AG09309 (cell line): ENCODE data around the gene LMO7.

ENCODE experiments used
- DNase-seq: peaks from one replicate; pipeline ENCODE4 v3.0.0-alpha.2; 2010; ENCODE audit warnings: low read depth
- H3K4me3 ChIP-seq: 2 replicates; pipeline ENCODE4 v1.5.1; 2011; ENCODE audit warnings: mild to moderate bottlenecking, low read depth, low read length, moderate library complexity; ENCODE audit not compliant: control insufficient read depth
- TF ChIP-seq, protein P1 (sequence below): IDR thresholded peaks from 2 replicates; pipeline ENCODE4 v1.5.1; 2011; ENCODE audit warnings: mild to moderate bottlenecking, low read depth, low read length, inconsistent platforms; ENCODE audit not compliant: insufficient read depth, control insufficient read depth; ENCODE audit errors: missing control alignments

Gene LMO7

DNA sequence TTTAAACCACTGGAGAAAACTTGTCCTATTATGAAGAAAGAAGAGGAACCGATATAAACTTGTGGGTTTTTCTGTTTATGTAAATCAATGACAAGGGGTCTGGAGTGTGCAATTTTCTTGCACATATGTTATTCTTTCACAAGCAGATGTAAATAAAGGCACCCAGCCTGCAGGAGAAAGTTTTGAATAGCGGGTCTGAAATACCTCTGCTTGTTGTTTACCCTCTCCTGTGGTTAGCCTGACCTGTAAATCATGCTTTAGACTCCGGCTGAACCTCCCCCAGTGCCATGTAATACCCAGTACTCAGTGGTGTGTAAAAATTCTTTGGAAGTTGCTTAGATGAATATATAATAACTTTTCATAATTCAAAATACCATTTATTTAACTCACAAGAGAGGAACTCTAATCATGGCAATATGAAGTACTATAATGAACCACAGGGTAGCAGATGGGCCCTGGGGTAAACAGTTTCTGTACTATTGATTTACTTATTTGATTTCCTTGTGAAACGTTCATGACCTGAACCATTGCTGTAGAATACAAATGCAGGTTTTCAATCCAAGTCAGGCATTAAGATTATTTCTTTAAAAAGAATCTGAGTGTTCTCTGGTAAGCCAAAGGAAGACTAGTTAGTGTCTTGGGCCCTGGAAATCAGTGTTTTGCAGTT is 245.1 kb downstream of the LMO7 start:
- H3K4me3 ChIP-seq: no peak overlapping the region
- no peak for DNase-seq
- TF ChIP-seq, protein P1, sequence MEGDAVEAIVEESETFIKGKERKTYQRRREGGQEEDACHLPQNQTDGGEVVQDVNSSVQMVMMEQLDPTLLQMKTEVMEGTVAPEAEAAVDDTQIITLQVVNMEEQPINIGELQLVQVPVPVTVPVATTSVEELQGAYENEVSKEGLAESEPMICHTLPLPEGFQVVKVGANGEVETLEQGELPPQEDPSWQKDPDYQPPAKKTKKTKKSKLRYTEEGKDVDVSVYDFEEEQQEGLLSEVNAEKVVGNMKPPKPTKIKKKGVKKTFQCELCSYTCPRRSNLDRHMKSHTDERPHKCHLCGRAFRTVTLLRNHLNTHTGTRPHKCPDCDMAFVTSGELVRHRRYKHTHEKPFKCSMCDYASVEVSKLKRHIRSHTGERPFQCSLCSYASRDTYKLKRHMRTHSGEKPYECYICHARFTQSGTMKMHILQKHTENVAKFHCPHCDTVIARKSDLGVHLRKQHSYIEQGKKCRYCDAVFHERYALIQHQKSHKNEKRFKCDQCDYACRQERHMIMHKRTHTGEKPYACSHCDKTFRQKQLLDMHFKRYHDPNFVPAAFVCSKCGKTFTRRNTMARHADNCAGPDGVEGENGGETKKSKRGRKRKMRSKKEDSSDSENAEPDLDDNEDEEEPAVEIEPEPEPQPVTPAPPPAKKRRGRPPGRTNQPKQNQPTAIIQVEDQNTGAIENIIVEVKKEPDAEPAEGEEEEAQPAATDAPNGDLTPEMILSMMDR: no peak

- H3K4me3 ChIP-seq: no peak overlapping the region
- no peak for DNase-seq
- TF ChIP-seq, protein P1: no peak
These were observed 246.1 kb downstream of the LMO7 start for GRCh38 chr13:75882261-75882660.

DNA sequence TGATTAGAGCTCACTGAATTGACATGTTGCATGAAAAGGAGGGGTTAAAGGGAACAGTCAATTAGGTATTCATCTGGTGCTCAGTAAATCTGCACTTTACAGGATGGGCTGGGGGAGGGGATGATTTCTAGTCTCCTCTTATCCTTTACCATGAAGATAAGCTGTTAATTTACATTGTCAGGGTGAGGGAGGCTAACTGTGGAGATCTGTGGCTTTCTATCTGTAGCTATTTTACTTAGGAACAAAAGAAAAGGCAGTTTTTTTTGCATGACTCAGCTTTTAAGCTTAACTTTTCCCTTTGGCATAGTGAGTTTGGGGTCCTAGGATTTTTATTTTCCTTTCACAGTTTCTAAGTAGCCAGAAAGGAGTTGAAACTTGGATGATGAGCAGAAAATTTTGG is 253.3 kb downstream of the LMO7 start:
- DNase-seq: no peak

DNA sequence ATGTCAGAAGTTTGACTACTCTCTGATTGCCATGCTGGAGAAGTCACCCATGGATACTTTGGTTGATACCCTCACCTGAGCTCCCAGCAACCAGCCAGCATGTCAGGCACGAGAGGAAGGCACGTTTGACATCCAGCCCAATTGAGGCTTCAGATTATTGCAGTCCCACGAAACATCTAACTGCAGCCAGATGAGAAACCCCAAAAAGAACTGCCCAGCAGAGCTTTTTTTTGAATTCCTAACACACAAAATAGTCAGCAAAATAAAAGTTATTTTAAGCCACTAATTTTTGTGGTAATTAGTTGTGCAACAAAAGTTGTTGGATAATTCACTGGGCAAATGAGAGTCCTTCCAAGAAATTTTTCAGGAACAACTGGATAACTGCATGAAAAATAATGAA is 259.0 kb downstream of the LMO7 start:
- no peak overlapping the region for H3K4me3 ChIP-seq
- TF ChIP-seq, protein P1: no peak
- DNase-seq: no peak

More for the DNA sequence above, 253.3 kb downstream of the LMO7 start:
- TF ChIP-seq, protein P1: no peak
- H3K4me3 ChIP-seq: no peak overlapping the region

GRCh38 chr13:75896271-75896670 is 260.1 kb downstream of the LMO7 start:
- DNase-seq: no peak
- TF ChIP-seq, protein P1: no peak

GRCh38 chr13:75897386-75897785 is 261.3 kb downstream of the LMO7 start:
- DNase-seq: no peak
- no peak overlapping the region for H3K4me3 ChIP-seq
- TF ChIP-seq, protein P1: no peak

More at GRCh38 chr13:75896271-75896670, 260.1 kb downstream of the LMO7 start:
- no peak overlapping the region for H3K4me3 ChIP-seq
